CD4-positive, alpha-beta T cell treated with Interleukin-2 at 100 ng/mL for 4 hours (primary cell): ENCODE results near the gene STXBP5.
"Not testable (repeated sequence)": the region's sequence is repeated elsewhere in the genome, so short reads cannot be mapped to it uniquely, and the experiment has no call there.

Experiments
- DNase-seq: peaks from one replicate; pipeline ENCODE4 v3.0.0-alpha.2; 2020; ENCODE audit warnings: low spot score

The STXBP5 gene

GRCh38 chr6:147298461-147298860 is 94.2 kb downstream of the STXBP5 start:
- DNase-seq, result no peak

GRCh38 chr6:147299035-147299434 is 94.8 kb downstream of the STXBP5 start:
- no peak for DNase-seq

GRCh38 chr6:147301070-147301469 is 96.9 kb downstream of the STXBP5 start:
- no peak for DNase-seq

GRCh38 chr6:147304016-147304415 is 99.8 kb downstream of the STXBP5 start:
- no peak for DNase-seq

- DNase-seq, result no peak
Measured at GRCh38 chr6:147310521-147310920, 106.3 kb downstream of the STXBP5 start.

- DNase-seq, result no peak
Measured at GRCh38 chr6:147311218-147311617, 107.0 kb downstream of the STXBP5 start.

- DNase-seq, result no peak
Measured at GRCh38 chr6:147321260-147321659, 117.0 kb downstream of the STXBP5 start.

GRCh38 chr6:147322299-147323162 is 118.3 kb downstream of the STXBP5 start:
- peak; percentile 44 for DNase-seq

- no peak for DNase-seq
Measured at GRCh38 chr6:147325557-147325956, 121.3 kb downstream of the STXBP5 start.

- no peak for DNase-seq
Measured at GRCh38 chr6:147331401-147331800, 127.2 kb downstream of the STXBP5 start.

GRCh38 chr6:147337921-147338320 is 133.7 kb downstream of the STXBP5 start:
- DNase-seq, result no peak

- no peak for DNase-seq
Measured at GRCh38 chr6:147341486-147341885, 137.3 kb downstream of the STXBP5 start.

- DNase-seq, result no peak
Measured at GRCh38 chr6:147345902-147346301, 141.7 kb downstream of the STXBP5 start.

- DNase-seq, result no peak
Measured at GRCh38 chr6:147347179-147347881, 143.1 kb downstream of the STXBP5 start.

GRCh38 chr6:147347882-147348575 is 143.8 kb downstream of the STXBP5 start:
- DNase-seq, result no peak

- DNase-seq, result no peak
Measured at GRCh38 chr6:147361311-147361981, 157.2 kb downstream of the STXBP5 start.

GRCh38 chr6:147366290-147366689 is 162.1 kb downstream of the STXBP5 start:
- no peak for DNase-seq

- no peak for DNase-seq
Measured at GRCh38 chr6:147371325-147371724, 167.1 kb downstream of the STXBP5 start.

GRCh38 chr6:147372806-147373205 is 168.6 kb downstream of the STXBP5 start:
- no peak for DNase-seq

GRCh38 chr6:147378819-147379218 is 174.6 kb downstream of the STXBP5 start:
- DNase-seq, result no peak

GRCh38 chr6:147380841-147381240 is 176.6 kb downstream of the STXBP5 start:
- DNase-seq, result not testable (repeated sequence)

- no peak for DNase-seq
Measured at GRCh38 chr6:147381712-147382111, 177.5 kb downstream of the STXBP5 start.
